Measurements from ENCODE around the gene PTGES2. TPM values are rescaled to one million over a fixed set of nuclear protein-coding genes. Genes with fewer than 3 reads are reported as not detected.

Gene PTGES2
- total RNA-seq, 3 donors from 2014 or later (not counting 1 experiment from before 2014, with no cell fraction given) = 43.4 to 57.0 (median 53.3) TPM

- Mint-ChIP-seq H3K4me1 (peaks cover 24 to 35% of the 10 kb centered on the region in 2 donors), H3K4me3 (peak overlapping the region; percentile 99), H3K36me3 (no peaks in the 10 kb centered on the region), H3K27ac (no peak overlapping the region), H3K27me3 (ENCODE audit: low read depth in 2 of 2) (no peaks in the 10 kb centered on the region), H3K9me3 (no peaks in the 10 kb centered on the region)
- H3K27me3 ChIP-seq (ENCODE audit: control insufficient read depth, insufficient read depth, low read length) = no peaks in the 10 kb centered on the region
- peaks cover 34% of the 10 kb centered on the region for H3K4me1 ChIP-seq (ENCODE audit: control insufficient read depth, insufficient read depth, low read length)
- DNase-seq (no peak), ATAC-seq (no peak)
- intact Hi-C loops (cut with micrococcal nuclease) = no loop called here
- no peak for TF ChIP-seq CTCF (IDR thresholded peaks at IDR 0.05)
- H3K4me3 ChIP-seq (ENCODE audit: low read length) = no peak overlapping the region
- H3K27ac ChIP-seq (ENCODE audit: low read length) = no peak overlapping the region
- no peaks in the 10 kb centered on the region for H3K9me3 ChIP-seq (ENCODE audit: control insufficient read depth, insufficient read depth, low read length)
- WGBS (ENCODE audit: insufficient coverage) = 73% methylated on average over 10 of the region's 10 CpGs
- H3K36me3 ChIP-seq (ENCODE audit: control insufficient read depth, insufficient read depth, low read length) = peaks cover 25% of the 10 kb centered on the region
These were observed 1.8 kb downstream of the PTGES2 start for GRCh38 chr9:128125580-128126354.

GRCh38 chr9:128124873-128125579 lies 2.5 kb downstream of the PTGES2 start:
- 74% methylated on average over 16 of the region's 16 CpGs for WGBS (ENCODE audit: insufficient coverage)
- no peak overlapping the region for H3K27ac ChIP-seq (ENCODE audit: low read length)

GRCh38 chr9:128124451-128124850 lies 3.1 kb downstream of the PTGES2 start:
- Mint-ChIP-seq H3K9me3 (no peaks in the 10 kb centered on the region), H3K4me3 (no peak overlapping the region), H3K4me1 (peaks cover 22 to 32% of the 10 kb centered on the region in 2 donors), H3K27ac (peak overlapping the region in 1 of 2 donors; percentile 26), H3K36me3 (no peaks in the 10 kb centered on the region), H3K27me3 (ENCODE audit: low read depth in 2 of 2) (no peaks in the 10 kb centered on the region)
- intact Hi-C loops (cut with micrococcal nuclease) = no loop called here
- Histone ChIP-seq H3K4me1 (ENCODE audit: control insufficient read depth, insufficient read depth, low read length) (peaks cover 32% of the 10 kb centered on the region), H3K36me3 (ENCODE audit: control insufficient read depth, insufficient read depth, low read length) (peaks cover 27% of the 10 kb centered on the region), H3K4me3 (ENCODE audit: low read length) (no peak overlapping the region), H3K9me3 (ENCODE audit: control insufficient read depth, insufficient read depth, low read length) (no peaks in the 10 kb centered on the region), H3K27me3 (ENCODE audit: control insufficient read depth, insufficient read depth, low read length) (no peaks in the 10 kb centered on the region), H3K27ac (ENCODE audit: low read length) (no peak overlapping the region)
- DNase-seq = no peak
- WGBS (ENCODE audit: insufficient coverage) = 96% methylated on average over 8 of the region's 8 CpGs
- TF ChIP-seq CTCF (IDR thresholded peaks at IDR 0.05) = no peak
- no peak for ATAC-seq

More at GRCh38 chr9:128124873-128125579, 2.5 kb downstream of the PTGES2 start:
- Mint-ChIP-seq H3K27me3 (ENCODE audit: low read depth in 2 of 2) (no peaks in the 10 kb centered on the region), H3K9me3 (no peaks in the 10 kb centered on the region), H3K27ac (peak overlapping the region in 1 of 2 donors; percentile 26), H3K36me3 (no peaks in the 10 kb centered on the region), H3K4me1 (peaks cover 24 to 35% of the 10 kb centered on the region in 2 donors), H3K4me3 (peak overlapping the region; percentile 42)
- Histone ChIP-seq H3K27me3 (ENCODE audit: control insufficient read depth, insufficient read depth, low read length) (no peaks in the 10 kb centered on the region), H3K4me1 (ENCODE audit: control insufficient read depth, insufficient read depth, low read length) (peaks cover 34% of the 10 kb centered on the region), H3K36me3 (ENCODE audit: control insufficient read depth, insufficient read depth, low read length) (peaks cover 27% of the 10 kb centered on the region), H3K4me3 (ENCODE audit: low read length) (no peak overlapping the region), H3K9me3 (ENCODE audit: control insufficient read depth, insufficient read depth, low read length) (no peaks in the 10 kb centered on the region)
- intact Hi-C loops (cut with micrococcal nuclease) = no loop called here
- ATAC-seq (no peak), DNase-seq (peak in 1 of 2 donors; percentile 66)
- no peak for TF ChIP-seq CTCF (IDR thresholded peaks at IDR 0.05)
